GM18505 (cell line): ENCODE measurements around the gene ZC3H7B.

ENCODE experiments used
- ATAC-seq: cut with Tn5 transposase; IDR thresholded peaks from one replicate; pipeline ENCODE4 v1.9.1; 2021; ENCODE audit not compliant: unreplicated experiment
- POLR2A ChIP-seq: IDR thresholded peaks from 4 replicates; pipeline ENCODE4 v1.6.1; 2011; ENCODE audit warnings: borderline replicate concordance; ENCODE audit not compliant: insufficient read depth, insufficient read length; ENCODE audit errors: extremely low read depth

The ZC3H7B gene

DNA sequence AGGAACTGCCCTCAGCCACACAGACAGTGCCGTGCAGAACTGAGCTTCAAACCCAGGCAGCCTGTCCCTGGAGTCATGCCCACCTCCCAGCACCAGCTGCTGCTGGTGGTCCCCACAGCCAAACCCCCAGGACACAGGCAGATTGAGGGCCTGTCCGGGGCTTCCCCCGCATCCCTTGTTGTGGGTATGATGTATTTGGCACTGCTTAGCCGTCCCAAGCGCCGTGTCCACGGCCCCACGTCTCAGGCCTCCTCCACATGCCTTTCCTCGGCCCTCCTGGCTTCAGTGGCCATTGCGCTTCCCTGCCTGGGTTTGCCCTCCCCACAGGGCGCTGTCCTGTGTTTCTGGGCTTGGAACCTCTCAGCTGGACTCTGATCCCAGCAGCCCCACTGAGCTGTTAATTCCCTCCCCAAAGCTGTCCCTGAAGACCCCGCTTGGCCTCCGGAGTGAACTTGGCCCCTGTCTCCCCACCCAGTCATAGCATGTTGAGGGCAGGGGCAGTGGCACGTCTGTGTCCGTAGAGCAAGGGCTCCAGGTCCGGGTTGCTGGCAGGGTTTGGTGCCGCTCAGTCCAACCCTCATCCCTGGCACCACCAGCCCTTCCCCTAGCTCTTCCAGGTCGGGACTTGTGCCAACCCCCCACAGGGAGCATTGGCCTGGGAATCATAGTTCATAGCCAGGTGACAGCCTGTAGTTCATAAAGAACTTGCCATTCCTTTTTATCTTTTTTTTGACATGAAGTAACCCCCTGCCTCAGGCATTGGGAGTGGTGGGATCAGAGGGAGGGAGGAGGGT is 45.9 kb downstream of the ZC3H7B start:
- no peak for TF ChIP-seq POLR2A
- ATAC-seq: no peak

DNA sequence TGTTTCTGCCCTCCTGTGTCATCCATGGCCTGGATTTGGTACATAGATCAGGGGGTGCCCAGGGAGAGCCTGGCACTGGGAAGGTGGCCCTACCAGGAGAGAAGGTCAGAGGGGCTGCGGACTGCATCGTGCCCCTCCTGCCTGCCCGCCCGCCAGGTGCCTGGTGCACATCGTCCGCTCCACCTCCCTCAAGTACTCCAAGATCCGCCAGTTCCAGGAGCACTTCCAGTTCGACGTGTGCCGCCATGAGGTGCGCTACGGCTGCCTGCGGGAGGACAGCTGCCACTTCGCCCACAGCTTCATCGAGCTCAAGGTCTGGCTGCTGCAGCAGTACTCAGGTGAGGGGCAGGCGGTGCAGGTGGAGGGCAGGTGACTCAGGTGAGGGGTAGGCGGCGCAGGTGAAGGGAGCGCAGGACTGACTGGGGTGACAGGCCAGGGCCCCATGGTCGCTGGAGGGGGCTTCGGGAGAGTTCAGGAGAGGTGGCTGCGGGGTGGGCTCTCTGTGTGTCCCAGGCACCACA is 47.7 kb downstream of the ZC3H7B start:
- no peak for ATAC-seq
- TF ChIP-seq POLR2A: no peak

DNA sequence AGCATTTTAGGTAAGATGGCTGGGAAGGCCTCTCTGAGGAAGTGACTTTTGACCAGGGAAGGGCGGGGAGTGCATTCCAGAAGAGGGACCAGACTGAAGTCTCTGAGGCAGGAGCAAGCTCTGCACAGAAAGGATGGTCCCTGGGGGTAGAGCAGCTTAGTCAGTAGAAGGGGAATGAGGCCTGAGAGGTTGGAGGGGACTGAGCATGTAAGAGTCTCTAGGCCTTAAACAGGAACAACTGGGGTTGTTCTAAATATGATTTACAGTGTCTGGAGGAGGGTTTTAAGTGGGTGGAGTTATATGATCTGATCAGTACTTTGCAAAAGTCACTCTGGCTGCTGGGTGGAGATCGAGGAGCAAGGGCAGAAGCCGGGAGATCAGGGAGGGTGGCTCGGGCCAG is 48.8 kb downstream of the ZC3H7B start:
- no peak for ATAC-seq
- TF ChIP-seq POLR2A: no peak

DNA sequence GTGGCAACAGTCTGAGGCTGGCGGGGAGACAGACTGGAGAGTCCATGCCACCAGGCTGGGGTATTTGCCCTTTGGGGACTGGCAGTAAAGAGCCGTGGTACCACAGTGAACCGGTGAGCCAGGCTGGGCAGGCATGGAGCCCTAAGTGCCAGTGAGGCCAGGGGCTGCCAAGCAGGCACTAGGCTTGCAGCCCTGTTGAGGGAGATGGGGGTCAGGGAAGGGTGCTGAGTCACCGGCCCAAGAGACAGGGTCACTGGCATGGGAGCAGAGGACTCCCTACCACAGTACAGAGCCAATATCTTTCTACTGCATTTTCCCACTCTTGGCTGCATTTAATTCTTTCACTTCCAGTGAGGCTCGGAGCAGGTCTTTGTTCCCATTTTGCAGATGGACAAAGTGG is 49.7 kb downstream of the ZC3H7B start:
- TF ChIP-seq POLR2A: no peak
- no peak for ATAC-seq

DNA sequence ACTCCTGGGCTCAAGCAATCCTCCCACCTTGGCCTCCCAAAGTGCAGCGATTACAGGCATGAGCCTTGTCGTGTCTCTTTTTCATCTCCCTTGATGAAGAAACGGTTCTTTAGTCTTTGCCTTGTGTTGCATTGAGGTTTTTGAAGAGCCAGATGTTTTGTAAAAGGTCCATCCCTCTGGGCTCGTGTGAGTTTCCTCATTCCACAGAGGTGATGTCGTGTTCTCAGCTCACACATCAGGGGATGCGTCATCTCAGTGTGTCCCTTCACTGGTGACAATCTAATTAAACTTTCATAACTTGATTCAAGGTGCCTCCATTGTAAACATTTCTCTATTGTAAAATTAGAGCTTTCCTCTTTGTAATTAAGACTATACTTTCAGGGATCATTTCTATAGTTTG is 50.7 kb downstream of the ZC3H7B start:
- no peak for ATAC-seq
- no peak for TF ChIP-seq POLR2A

DNA sequence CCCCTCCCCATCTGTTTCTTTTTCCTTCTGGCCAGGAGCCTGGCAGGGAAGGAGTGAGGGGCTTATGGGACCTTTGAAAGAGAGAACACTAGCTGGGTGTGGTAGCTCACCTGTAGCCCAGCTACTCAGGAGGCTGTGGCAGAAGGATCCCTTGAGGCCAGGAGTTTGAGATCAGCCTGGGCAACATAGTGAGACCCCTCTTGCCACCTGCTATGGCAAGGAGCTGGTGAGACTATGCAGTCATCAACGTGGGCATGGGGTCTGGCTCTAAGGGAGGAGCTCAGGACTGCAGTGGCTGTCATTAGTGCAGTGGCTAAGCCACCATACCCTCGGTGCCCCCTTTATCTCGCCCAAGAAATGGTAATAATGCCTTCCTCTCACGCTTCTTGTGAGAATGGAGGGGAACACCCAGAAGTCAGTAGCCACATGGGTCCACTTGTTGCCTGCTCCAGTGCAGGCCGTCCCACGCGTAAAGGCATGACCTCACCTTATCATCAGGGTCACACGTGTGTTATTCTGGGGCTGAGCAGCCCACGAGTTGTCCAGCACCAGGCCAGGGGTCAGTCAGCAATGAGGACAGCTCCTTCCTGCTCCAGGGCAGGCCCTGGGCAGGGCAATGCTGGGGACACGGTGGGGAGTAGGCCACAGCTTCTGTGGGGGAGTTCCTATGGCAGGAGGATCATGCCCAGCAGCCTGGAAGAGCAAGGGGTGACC is 52.7 kb downstream of the ZC3H7B start:
- no peak for TF ChIP-seq POLR2A
- ATAC-seq: no peak

DNA sequence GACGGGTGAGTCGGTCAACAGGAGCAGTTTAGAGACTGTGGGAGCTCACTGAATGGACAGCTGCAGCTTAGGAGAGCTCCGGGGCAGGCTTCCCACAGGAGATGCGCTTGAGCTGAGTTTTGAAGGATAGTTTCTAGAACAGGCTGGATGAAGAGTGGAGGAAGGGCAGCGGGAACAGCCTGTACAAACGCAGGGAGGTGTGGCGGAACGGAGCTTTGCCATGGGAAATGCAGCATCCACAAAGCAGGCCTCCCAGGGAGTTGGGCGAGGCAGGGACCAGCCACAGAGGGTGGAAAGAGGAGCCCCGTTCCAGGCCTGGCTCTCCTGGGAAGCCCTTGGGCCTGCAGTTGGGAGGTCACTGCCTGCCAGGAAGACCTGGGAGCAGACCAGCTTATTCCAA is 53.7 kb downstream of the ZC3H7B start:
- no peak for ATAC-seq
- no peak for TF ChIP-seq POLR2A

DNA sequence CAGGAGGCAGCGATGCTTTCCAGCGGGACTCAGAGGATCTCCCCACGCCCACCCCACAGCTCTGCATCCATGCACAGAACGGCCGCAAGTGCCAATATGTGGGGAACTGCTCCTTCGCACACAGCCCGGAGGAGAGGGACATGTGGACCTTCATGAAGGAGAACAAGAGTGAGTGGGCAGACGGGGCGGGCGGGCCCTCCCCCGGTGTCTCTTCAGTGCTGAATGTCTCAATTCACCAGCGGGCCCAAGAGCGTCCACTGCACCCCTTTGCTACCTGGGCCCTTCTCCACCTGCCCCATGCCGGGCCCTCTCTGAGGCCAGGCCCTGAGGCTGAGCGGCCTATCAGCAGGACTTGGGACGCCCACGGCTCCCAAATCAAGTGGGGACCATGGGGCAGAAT is 54.6 kb downstream of the ZC3H7B start:
- ATAC-seq: no peak
- no peak for TF ChIP-seq POLR2A

DNA sequence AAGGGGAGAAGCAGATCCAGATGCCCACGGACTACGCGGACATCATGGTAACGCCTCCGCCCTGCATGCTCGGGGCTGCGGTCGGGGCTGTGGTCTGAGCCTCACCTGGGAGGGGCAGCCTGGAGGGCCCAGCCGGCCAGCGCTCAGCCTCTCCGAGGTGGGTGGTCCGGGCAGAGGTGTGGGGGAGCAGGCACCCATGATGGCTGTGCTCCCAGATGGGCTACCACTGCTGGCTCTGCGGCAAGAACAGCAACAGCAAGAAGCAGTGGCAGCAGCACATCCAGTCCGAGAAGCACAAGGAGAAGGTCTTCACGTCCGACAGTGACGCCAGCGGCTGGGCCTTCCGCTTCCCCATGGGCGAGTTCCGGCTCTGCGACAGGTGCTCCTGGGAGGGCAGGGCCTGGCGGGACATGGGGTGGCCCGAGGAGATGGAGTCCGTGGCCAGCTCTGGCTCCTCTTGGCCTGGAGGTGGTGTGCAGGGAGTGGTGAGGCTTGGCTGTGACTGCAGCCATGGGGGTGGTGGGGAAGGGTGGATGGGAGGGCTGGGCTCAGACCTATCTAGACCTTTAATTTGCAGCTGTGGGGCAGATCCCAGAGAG is 55.2 kb downstream of the ZC3H7B start:
- TF ChIP-seq POLR2A: no peak
- no peak for ATAC-seq

DNA sequence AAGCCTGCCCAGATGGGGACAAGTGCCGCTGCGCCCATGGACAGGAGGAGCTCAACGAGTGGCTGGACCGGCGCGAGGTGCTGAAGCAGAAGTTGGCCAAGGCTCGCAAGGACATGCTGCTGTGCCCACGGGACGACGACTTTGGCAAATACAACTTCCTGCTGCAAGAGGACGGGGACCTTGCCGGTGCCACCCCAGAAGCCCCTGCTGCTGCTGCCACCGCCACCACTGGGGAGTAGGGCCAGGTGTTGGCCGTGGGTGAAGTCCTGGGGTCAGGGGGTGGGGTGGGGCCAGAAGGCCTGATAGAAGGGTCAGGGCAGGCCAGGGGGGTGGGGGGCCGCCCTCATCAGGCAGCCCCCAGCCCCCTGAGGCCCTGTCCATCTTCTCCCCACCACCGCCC is 55.9 kb downstream of the ZC3H7B start:
- TF ChIP-seq POLR2A: no peak
- ATAC-seq: no peak

DNA sequence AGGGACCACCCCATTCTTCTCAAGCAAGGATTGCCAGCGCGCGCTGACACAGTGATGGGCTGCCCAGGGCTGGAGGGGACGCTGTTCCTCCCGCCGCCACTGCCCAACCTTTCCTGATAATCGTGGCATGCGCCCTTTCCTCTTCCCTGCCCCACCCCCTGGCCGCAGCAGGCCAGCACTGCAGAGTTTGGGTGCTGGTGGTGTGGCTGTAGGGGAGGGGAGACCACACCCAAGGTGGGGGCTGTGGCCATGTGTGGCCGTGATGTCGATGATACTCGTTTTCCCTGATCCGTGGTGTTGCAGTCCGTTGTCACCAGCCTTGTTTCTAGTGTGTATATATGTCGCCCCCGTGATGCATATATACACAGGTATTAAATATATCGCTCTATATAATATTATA is 57.6 kb downstream of the ZC3H7B start:
- ATAC-seq: no peak
- TF ChIP-seq POLR2A: no peak

DNA sequence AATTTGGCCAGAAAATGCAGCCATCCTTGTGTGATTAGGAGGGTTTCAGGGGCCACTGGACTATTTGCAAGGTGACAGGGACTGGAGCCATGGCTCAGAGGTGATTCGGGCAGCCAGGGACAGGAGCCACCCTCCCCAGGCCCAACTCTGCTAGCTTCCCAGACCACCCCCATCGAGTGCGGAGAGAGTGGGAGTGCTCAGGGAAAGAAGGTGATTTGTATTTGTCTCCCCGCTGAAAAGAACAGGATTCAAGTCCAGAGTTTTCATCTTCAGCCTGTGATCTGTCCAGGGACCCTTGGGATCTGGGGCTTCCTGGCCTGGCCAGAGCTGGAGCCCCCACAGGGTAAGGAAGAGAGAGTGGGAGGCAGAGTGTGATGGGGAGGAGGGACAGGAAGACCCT is 58.1 kb downstream of the ZC3H7B start:
- ATAC-seq: no peak
- no peak for TF ChIP-seq POLR2A

DNA sequence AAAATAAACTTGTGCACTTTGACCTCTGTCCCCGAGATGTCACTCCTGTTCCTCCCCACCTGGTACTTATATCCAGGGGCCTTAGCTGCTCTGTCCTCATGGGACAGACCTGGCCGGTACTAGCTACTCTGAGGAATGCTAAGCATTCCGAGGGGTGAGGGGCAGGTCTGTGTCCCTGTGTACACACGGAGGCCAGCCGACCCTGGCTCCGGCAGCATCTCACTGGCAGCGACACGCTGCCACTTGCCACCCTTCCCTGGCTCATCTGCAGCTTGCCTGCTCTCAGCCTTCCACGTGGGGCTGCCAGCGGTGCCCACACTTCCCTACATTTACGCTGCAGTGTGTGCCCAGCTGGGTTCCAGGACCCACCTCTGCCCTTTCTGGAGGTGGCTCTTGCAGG is 58.8 kb downstream of the ZC3H7B start:
- TF ChIP-seq POLR2A: no peak
- ATAC-seq: no peak
